Neural crest cell (in vitro differentiated cells): ENCODE data around the gene NRG3. TPM values are rescaled to one million over a fixed set of nuclear protein-coding genes. Genes with fewer than 3 reads are reported as not detected.
A peak's percentile ranks its signal among the peaks of the same experiment; 100 is the strongest.

Experiments
- DNase-seq: peaks from one replicate; pipeline ENCODE4 v3.0.0; 2021; ENCODE audit warnings: low read depth, mixed read lengths, low spot score
- H3K27ac Mint-ChIP-seq: one replicate; pipeline ENCODE4 v1.8.0; 2021; ENCODE audit warnings: mild to moderate bottlenecking, mixed read lengths; ENCODE audit not compliant: unreplicated experiment
- H3K27me3 Mint-ChIP-seq: 2 replicates; pipeline ENCODE4 v1.8.0; 2021; ENCODE audit warnings: low read depth, mild to moderate bottlenecking, mixed read lengths
- H3K36me3 Mint-ChIP-seq: 2 replicates; pipeline ENCODE4 v1.8.0; 2021; ENCODE audit warnings: low read depth, mild to moderate bottlenecking, mixed read lengths
- H3K4me1 Mint-ChIP-seq: 2 replicates; pipeline ENCODE4 v1.8.0; 2021; ENCODE audit warnings: mixed read lengths
- H3K4me3 Mint-ChIP-seq: one replicate; pipeline ENCODE4 v1.8.0; 2021; ENCODE audit warnings: mild to moderate bottlenecking, mixed read lengths
- H3K9me3 Mint-ChIP-seq: 2 replicates; pipeline ENCODE4 v1.8.0; 2021; ENCODE audit warnings: mixed read lengths
- total RNA-seq: library from RNA; stranded (reverse); gene quantifications from 2 replicates; pipeline ENCODE4 v1.2.1, GENCODE V29; 2021
- TF ChIP-seq, protein P1 (sequence below): fragments of 200-600 bp; sonication (generic); conservative IDR thresholded peaks from 2 replicates; pipeline ENCODE4 v1.5.0; 2021; ENCODE audit warnings: antibody characterized with exemption, mild to moderate bottlenecking

NRG3 gene
- total RNA-seq, 1 donor from 2014 or later, result 3.1 TPM

DNA sequence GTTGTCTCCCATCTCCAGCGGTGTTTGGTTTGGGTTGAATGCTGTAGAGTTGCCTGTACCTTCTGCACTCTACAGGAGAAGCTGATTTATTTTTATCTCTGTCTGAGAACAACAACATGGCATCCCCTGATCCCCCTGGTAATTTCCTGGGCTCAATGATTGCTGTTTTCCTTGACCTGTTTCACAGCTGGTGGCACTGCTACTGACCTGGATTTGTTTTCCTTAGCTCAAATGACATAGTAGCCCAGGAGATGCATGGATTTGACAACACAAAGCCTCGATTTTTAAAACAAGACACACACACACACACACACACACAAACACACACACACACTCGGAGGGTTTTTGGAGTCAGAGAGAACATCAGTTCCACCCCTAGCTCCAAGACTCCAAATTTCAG, 301.6 kb downstream of the NRG3 start:
- peaks cover 2% of the 10 kb centered on the region for H3K9me3 Mint-ChIP-seq
- H3K4me1 Mint-ChIP-seq, result no peaks in the 10 kb centered on the region
- no peak overlapping the region for H3K27ac Mint-ChIP-seq
- no peak for DNase-seq
- H3K36me3 Mint-ChIP-seq, result no peaks in the 10 kb centered on the region
- TF ChIP-seq, protein P1, sequence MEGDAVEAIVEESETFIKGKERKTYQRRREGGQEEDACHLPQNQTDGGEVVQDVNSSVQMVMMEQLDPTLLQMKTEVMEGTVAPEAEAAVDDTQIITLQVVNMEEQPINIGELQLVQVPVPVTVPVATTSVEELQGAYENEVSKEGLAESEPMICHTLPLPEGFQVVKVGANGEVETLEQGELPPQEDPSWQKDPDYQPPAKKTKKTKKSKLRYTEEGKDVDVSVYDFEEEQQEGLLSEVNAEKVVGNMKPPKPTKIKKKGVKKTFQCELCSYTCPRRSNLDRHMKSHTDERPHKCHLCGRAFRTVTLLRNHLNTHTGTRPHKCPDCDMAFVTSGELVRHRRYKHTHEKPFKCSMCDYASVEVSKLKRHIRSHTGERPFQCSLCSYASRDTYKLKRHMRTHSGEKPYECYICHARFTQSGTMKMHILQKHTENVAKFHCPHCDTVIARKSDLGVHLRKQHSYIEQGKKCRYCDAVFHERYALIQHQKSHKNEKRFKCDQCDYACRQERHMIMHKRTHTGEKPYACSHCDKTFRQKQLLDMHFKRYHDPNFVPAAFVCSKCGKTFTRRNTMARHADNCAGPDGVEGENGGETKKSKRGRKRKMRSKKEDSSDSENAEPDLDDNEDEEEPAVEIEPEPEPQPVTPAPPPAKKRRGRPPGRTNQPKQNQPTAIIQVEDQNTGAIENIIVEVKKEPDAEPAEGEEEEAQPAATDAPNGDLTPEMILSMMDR, result no peak
- H3K4me3 Mint-ChIP-seq, result no peak overlapping the region
- H3K27me3 Mint-ChIP-seq, result peaks cover 3% of the 10 kb centered on the region

DNA sequence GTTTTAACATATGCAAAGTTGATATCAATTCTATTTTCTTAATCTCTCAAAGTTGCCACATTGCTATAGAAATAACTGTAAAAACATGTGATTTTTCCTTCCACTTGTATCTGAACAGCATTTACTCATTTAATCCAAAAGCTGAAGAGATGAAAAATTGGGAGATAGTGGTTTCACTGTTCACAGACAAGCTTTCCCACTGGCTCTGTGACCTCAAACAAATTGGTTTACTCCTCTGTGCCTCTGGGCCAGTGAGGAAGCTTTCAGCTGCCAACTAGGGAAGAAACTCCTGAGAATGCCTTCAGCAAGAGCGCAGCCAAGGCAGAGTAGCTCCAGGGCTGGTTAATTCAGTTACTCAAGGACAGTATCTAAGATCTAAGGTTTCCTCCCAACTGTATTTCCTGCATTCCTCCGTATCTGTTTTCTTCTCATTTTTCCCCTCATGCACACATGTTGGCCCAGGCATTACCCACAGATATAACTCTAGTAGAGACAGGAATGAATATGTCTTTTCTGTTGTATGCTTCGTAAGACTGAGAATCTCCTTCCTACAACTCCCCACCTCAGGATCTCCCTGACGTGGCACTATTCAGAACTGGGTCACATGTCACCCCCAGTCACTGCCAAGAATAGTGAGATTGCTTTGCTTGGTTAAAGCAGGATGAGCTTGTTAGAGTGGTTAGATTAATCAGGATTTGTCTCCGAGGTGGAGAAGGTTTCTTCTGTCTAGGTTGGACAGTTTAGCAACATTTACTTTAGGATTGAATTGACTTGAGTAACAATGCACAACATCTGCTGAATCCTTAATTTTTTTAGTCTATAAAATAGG, 315.7 kb downstream of the NRG3 start:
- no peaks in the 10 kb centered on the region for H3K27me3 Mint-ChIP-seq
- no peak overlapping the region for H3K4me3 Mint-ChIP-seq

DNA sequence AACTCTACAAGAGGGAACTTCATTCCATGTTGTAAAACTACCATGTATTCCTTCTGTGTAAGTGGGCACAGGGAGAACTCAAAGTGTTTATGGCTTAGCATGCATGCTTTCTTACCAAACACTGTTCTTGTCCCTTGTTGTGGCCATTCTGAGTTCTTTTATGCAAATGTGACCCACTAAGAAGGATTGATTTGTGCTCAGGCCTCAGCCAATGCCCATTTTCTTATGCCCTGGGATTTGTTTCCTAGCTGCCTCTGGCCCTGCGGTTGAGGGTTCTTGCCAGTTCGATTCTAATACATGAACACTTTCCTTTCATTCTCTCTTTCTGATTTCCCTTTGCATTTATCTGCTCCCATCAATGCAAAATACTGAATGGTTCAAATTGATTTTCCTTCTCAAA, 316.7 kb downstream of the NRG3 start:
- Mint-ChIP-seq H3K4me3 (no peak overlapping the region), H3K27ac (no peak overlapping the region), H3K27me3 (no peaks in the 10 kb centered on the region), H3K4me1 (no peaks in the 10 kb centered on the region), H3K9me3 (no peaks in the 10 kb centered on the region), H3K36me3 (no peaks in the 10 kb centered on the region)
- DNase-seq, result no peak
- TF ChIP-seq, protein P1, result no peak

More for the DNA sequence above, 315.7 kb downstream of the NRG3 start:
- TF ChIP-seq, protein P1, result no peak
- no peaks in the 10 kb centered on the region for H3K36me3 Mint-ChIP-seq
- DNase-seq, result no peak
- H3K9me3 Mint-ChIP-seq, result no peaks in the 10 kb centered on the region
- H3K27ac Mint-ChIP-seq, result peak overlapping the region; percentile 10
- H3K4me1 Mint-ChIP-seq, result no peaks in the 10 kb centered on the region

DNA sequence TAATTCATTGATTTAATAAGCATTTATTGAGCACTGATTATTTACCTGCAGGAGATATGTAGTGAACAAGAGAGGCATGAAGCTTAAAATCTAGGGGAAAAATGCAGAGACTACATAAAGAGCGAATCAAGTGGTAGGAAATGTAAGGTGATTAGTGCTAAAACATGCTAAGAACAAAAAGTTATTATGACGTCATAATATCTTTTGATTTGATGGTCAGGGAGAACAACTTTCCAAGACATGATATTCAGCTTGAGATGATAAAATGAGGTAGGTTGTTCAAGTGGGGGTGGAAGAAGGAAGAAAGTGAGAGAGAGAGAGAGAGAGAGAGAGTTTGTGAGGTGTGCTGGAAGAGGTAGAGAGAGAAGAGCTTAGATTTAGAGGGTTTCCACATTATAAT, 317.7 kb downstream of the NRG3 start:
- TF ChIP-seq, protein P1, result no peak
- Mint-ChIP-seq H3K36me3 (no peaks in the 10 kb centered on the region), H3K4me3 (no peak overlapping the region), H3K27me3 (no peaks in the 10 kb centered on the region), H3K27ac (no peak overlapping the region), H3K9me3 (no peaks in the 10 kb centered on the region), H3K4me1 (no peaks in the 10 kb centered on the region)
- no peak for DNase-seq

DNA sequence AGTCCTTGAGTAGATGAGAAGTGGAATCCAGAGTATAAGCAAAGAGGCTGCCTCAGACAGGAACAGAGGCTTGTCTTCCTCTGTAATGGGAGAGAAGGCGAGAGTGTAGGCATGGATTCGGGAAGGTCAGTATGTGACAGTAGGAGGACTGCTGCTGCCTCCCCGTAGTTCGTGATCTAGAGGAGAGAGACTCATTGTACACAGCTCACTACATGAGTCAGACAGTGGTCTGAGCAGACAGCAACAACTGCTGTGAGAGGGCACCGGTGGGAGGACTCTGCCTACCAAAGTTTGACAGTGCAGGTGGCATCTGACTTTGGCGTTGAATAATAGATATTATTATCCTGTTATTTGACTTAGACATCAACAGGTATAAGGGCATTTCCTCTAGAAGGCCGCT, 319.4 kb downstream of the NRG3 start:
- H3K36me3 Mint-ChIP-seq, result no peaks in the 10 kb centered on the region
- H3K27me3 Mint-ChIP-seq, result no peaks in the 10 kb centered on the region
- no peak for DNase-seq
- no peak overlapping the region for H3K4me3 Mint-ChIP-seq
- no peaks in the 10 kb centered on the region for H3K4me1 Mint-ChIP-seq
- no peaks in the 10 kb centered on the region for H3K9me3 Mint-ChIP-seq
- TF ChIP-seq, protein P1, result no peak
- no peak overlapping the region for H3K27ac Mint-ChIP-seq
